ENCODE results near the gene TACC2.

The TACC2 gene

GRCh38 chr10:122301811-122302115 is 312.8 kb downstream of the TACC2 start:
- no peak for DNase-seq

GRCh38 chr10:122302315-122302714 is 313.4 kb downstream of the TACC2 start:
- DNase-seq: no peak

GRCh38 chr10:122303271-122304053 is 314.5 kb downstream of the TACC2 start:
- no peak for DNase-seq
